GM18505 (cell line): Measurements from ENCODE around the gene TMEM107.
A peak's percentile ranks its signal among the peaks of the same experiment; 100 is the strongest.

ENCODE experiments used
- ATAC-seq: cut with Tn5 transposase; IDR thresholded peaks from one replicate; pipeline ENCODE4 v1.9.1; 2021; ENCODE audit not compliant: unreplicated experiment
- POLR2A ChIP-seq: IDR thresholded peaks from 4 replicates; pipeline ENCODE4 v1.6.1; 2011; ENCODE audit warnings: borderline replicate concordance; ENCODE audit not compliant: insufficient read depth, insufficient read length; ENCODE audit errors: extremely low read depth

The TMEM107 gene

DNA sequence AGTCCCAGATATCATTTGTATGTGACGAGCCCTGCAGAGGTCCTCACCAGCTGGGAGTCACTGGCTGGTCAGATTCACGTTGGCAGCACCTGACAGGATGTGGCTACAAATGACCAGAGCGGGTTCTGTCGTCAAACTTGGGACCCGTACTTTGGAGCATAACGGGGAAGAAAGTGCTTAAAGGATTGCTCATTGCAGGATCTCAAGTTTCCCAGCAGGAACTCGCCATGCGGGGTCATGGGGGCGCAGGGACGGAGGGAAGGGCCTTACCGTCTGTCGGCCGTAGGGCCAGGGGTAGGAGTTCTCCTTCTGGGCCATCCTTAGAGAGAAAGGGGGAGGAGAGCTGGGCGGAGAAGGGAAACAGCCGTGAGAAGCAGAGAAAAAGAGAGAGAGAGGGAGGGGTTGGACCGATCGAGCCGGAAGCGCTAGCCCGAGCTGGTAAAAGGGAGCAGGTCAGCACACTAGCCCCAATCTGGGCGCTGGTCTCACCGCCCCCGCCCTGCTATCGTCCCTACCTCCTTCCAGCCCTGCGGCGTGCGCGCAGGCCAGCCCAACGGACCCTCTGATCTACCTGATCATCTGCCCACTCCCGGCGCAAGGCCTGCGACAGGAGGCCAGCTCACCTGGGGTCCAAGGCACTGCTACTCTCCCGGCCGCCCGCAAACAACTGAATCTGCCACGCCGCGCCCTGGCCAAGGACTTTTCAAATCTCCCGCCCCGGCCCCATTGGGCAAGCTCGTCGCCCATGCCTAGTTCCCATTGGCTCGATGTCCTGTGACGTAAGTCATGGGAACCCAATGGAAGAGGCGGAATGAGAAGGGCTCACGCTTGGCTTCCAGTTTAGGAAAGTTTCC lies 34.0 kb upstream of the TMEM107 start, which contains the start of gene AURKB:
AURKB (minus strand) TSS at position 669 of the 854 bp plus-strand sequence; CDS start at position 318, 351 bp downstream.
- peak; percentile 76 for ATAC-seq
- peak; percentile 91 for TF ChIP-seq POLR2A

DNA sequence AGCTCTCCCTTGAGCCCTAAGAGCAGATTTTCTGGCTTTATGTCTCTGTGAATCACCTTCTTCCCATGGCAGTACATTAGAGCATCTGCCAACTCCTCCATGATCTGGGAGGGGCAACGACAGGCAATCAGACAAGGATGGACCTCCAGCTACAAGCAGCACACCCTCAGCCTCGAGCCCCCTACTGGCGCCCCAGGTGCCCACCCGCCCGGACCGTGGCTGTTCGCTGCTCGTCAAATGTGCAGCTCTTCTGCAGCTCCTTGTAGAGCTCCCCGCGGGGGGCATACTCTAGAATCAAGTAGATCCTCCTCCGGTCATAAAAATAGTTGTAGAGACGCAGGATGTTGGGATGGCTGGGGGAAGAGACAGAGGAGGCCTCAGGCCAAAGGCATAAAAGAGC lies 30.4 kb upstream of the TMEM107 start:
- no peak for TF ChIP-seq POLR2A
- no peak for ATAC-seq

DNA sequence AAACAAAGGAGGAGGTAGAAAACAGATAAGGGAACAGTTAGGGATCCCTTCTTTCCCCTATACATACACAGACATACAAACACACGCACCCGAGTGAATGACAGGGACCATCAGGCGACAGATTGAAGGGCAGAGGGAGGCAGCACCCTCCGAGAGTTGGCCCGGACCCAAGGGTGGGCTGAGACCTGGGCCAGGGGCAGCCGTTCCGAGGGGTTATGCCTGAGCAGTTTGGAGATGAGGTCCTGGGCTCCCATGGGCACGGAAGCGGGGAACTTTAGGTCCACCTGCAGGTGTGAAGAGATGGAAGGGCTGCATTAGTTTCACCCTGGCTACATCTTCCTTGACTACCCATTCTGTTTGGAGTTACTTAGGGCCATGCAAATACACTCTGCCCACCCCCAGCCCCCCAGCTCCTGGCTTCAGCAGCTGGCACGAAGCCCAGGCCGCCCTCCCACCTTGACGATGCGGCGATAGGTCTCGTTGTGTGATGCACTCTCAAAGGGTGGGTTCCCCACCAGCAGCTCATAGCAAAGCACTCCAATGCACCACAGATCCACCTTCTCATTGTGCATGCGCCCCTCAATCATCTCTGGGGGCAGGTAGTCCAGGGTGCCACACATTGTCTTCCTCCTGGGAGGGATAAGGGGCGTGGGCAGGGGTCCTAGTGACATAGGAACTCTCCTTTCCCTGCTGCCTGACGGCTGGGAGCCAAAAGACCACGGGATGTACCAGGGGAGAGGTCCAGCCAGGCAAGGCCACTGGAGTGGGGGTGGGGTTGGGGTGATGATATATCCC lies 28.8 kb upstream of the TMEM107 start:
- no peak for TF ChIP-seq POLR2A
- ATAC-seq = no peak

DNA sequence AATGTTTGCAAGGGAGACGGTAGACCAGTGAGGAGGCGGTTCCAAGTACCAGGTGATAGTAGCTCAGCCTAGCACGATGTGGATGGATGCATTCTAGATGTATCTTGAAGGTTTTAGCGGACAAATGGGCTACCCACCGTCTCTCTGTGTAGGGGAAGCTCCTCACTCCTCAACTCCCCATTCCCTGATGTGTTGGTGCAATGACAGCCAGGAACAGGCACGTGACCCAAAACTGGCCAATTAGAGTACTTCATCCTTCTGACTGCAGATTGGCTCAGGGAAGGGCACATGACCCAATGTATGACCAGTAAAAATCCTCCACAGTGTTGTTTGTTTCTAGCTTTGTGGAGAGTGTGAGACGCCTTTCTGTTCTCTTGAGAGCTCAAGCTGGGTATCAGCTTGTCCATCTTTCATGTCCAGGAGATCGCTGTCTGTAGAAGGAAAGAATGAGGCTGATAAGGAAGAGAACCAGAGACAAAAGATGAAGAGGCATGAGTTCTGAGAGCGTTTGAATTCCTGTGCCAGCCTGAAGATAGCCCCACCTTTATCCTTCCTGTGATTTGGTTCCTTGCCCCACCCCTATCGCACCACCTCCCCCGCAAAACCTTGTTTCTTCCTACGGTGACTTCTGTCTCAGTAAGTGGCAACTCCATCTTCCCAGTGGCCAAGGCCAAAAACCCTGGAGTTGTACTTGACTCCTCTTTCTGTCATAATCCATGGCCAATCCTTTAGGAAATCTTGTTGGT lies 16.1 kb upstream of the TMEM107 start:
- ATAC-seq = no peak
- peak; percentile 78 for TF ChIP-seq POLR2A

DNA sequence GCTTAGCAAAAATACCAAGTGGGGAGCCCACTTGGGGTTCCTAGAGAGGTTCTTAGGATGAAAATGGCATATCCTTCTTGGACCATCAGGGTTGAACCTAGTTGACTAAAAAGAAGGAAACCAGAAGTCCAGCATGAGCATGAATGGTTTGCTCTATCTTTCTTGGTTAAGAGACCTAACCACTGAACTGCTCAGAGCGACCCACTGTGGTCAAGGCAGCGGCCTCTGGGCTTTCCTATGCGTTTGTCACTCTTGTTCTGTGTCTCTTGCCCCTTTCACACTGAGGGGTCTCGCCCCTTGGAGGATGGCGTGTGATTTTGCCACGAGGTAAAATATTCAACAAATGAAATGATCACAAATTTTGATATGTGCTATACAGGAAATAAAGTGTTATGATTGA lies 14.3 kb upstream of the TMEM107 start:
- TF ChIP-seq POLR2A = no peak
- no peak for ATAC-seq

DNA sequence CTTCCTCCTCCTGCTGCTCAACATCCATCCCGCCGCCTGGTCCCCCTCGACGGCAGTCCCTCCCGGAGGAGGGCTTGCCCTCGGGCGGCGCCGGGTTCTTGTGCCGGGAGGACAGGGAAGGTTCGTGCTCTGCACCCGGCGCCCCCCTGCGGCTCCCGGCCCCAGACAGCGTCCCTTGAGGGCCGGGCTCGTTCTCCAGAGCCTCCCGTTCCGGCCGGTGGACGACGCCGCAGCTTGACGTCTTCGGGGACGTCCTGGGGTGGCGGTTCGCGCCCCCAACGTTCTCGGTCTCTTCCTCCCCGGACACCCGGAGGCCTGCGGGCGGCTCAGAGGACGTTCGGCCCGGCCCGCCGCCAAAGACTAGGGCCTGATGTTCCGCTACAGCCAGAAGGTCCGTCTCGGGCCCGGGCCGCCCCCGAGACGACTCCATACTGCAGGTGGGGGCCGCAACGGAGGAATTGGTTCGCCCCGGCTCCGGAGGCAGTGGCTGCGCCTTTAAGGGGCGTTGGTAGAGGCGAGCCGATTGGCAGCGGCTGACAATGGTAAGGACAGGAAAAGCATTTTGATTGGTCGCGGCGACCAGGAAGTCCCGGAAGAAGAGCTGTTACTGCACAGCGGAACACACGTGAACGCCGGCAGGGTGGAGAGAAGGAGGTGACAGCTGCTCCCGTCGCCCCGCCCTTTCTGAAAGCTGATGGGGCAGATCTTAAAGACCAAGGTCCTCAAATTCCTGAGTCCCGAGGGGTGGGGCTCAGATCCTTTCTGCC lies 13.7 kb upstream of the TMEM107 start, which contains the start of gene BORCS6:
BORCS6 (minus strand) TSS at position 470 of the 767 bp plus-strand sequence; CDS start at position 430, 40 bp downstream.
- peak; percentile 45 for ATAC-seq
- peak; percentile 81 for TF ChIP-seq POLR2A

DNA sequence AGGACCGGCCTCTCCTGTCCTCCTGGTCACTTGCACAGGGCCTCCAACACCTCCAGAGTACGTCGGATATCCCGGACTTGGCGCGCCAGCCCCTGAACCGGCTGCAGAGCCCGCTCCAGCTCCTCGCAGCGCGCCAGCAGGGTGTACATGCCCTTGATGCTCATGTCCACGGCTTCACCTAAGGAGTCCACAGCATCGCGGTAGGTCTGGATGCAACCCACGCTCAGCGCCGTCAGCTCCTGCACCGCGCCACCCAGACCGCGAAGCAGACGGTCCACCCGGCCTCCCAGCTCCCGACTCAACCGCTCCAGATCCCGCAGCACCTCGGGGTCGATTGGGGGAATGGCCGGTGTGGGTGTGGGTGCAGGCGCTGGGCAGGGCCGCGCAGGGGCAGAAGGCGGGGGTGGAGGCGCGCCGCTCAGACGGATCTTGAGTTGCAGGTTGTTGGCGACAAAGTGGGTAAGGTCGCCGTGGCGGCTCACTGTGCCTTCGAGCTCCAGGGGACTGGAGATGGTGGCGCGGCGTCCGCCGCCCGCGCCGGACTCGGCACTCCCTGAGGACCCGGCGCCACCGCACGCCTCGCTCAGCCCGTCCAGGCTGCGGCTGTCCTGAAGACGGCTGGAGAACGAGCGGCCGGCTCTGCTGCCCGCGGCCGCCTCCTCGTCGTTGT lies 13.0 kb upstream of the TMEM107 start:
- no peak for ATAC-seq
- no peak for TF ChIP-seq POLR2A

DNA sequence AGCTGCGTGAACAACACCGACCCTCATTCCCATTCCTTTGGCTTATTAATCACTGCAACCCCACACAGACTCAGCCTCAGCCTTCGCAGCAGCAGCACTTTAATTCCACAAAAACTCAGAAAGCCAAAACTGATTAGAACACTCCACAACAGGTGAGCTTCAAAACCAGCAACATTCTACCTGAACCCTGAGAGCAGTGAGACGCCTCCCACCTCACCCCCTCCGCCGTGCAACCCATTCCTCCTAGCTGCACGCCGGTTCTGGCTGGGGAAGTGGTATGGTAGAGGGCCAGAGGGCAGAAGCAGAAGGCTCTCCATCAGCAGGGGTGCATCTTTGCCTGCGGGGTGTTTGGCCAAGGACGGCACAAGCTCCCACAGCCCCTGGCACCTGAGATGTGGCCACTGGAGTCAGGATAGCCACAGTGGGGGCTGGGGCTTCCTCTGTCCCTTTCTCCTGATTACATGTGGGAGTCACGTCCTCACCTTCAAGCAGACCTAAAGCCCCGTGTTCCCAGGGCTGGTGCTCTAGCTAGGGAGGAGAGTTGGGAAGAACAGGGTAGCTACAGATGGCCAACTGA lies 12.2 kb upstream of the TMEM107 start:
- TF ChIP-seq POLR2A = no peak
- ATAC-seq = no peak

DNA sequence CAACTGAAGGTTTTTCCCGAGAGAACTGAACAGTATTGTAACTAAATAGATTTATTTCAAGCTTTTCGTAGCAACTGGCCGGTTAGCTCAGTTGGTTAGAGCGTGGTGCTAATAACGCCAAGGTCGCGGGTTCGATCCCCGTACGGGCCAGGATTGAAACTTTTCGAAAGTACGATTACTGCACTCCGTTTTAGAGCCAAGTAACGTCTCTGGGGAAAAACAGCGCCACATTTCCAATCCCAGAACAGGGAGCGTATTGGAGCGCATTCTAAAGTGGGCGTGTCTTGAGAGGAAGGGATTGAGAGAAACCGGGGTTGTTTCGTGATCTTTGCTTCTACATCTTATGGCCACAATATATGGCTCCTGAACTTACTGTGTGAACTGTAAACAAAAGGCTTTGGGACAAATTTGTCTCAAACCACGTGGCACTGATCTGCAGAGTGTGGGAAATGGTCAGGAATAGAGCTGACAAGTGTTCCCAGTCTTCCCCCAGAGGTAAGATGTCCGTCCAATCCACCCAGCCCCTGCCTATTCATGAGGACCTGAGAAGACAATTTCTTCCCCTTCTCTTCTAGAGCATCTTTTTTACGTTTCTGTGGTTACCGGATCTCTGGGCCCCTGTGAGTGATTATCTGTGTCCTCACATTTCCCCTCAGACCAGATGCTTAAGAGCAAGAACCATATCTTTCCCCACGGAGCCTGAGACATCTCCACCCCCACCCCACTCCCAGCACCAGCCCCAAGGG lies 11.5 kb upstream of the TMEM107 start:
- TF ChIP-seq POLR2A = peak; percentile 55
- ATAC-seq = peak; percentile 10

DNA sequence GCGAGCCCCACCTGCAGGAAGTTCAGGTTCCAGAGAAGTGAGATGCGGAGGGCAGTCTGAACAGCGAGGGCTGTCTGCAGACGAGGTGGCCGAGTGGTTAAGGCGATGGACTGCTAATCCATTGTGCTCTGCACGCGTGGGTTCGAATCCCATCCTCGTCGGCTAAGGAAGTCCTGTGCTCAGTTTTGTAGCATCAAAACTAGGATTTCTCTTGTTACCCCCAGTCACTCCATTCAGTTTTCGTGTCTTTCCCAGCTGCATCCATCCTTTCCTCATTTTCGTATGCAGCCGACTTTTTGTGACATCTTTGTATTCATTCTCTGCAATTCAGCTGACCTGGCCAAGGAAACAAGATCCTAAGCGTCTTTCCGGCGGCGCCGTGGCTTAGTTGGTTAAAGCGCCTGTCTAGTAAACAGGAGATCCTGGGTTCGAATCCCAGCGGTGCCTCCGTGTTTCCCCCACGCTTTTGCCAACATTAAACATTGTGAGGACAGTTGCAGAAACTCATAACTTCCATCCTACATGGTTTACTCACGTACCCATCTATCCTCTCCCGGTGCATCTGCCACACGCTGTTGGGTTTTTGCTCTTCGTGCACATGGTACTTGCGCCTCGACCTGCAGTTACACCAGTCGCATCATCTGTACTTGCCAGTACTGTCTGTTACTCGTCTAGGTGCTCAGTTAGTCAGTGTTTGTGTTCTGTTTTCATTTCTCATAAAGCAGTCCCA lies 10.8 kb upstream of the TMEM107 start:
- peak; percentile 31 for ATAC-seq
- no peak for TF ChIP-seq POLR2A
